Adrenal gland (tissue), 5 donors: Measurements from ENCODE around the gene PAFAH1B2.

ENCODE experiments used
- POLR2A ChIP-seq, 2 donors: fragments of 450-650 bp; IDR thresholded peaks; one replicate each; pipeline ENCODE4 v1.6.1; 2017; ENCODE audit warnings: antibody characterized with exemption in 2 of 2, mild to moderate bottlenecking in 2 of 2, moderate library complexity in 1 of 2
- TF ChIP-seq, protein P1 (sequence below), 6 experiments: fragments of 450-650 bp in 4 of 6; fragments of 200-600 bp in 2 of 6; sonication (generic) in 1 of 6; IDR thresholded peaks; 1 replicate in 5 of 6; 2 replicates in 1 of 6; pipeline versions ENCODE4 v1.5.1 to v1.8.0; 2016 to 2021; ENCODE audit warnings: antibody characterized with exemption in 6 of 6, mild to moderate bottlenecking in 2 of 6, moderate library complexity in 1 of 6
- donor health status: DM: no; HTN: no; CAD: no.

DNA sequence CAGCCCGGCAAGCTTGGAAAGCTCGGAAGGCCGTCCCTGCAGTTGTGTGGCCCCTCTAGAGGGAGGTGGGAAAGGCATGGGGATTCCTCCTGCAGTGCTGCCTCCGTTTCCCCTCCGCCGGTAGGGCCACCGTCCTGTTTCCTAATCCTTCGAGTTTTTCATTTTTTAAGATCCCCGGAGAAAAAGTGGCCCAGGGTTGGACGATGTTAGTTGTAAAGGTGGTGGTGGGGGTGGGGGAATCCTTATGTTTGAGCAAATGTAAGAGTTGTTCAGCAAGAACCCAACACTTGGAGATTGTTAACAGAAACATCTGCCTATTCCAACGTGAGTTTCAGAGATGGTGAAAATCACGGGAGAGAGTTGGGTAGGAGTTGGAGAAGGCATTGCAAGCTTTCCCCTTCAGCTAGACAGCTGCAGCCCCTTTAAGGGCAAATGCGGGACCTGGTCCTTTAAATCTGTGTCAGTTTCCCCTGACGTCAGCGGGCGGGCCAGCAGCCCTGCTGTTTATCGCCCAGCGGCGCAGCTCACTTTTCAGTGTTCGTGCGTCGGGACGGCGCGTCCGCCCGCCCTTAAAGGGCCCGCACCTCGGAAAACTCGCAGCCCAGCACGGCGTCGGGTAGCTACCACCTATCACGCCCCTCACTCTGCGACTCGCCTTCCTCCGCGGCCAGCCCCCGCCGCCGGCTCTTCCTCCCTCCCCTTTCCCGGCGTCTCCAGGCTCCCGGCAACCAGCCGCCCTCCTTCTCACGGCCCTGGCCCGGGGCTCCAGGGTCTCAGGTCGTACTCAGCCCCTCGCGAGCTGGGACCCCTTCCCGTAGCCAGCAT is 34.3 kb downstream of the PAFAH1B2 start, which contains the start of gene SIDT2:
- TF ChIP-seq, protein P1, sequence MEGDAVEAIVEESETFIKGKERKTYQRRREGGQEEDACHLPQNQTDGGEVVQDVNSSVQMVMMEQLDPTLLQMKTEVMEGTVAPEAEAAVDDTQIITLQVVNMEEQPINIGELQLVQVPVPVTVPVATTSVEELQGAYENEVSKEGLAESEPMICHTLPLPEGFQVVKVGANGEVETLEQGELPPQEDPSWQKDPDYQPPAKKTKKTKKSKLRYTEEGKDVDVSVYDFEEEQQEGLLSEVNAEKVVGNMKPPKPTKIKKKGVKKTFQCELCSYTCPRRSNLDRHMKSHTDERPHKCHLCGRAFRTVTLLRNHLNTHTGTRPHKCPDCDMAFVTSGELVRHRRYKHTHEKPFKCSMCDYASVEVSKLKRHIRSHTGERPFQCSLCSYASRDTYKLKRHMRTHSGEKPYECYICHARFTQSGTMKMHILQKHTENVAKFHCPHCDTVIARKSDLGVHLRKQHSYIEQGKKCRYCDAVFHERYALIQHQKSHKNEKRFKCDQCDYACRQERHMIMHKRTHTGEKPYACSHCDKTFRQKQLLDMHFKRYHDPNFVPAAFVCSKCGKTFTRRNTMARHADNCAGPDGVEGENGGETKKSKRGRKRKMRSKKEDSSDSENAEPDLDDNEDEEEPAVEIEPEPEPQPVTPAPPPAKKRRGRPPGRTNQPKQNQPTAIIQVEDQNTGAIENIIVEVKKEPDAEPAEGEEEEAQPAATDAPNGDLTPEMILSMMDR (IDR thresholded peaks at IDR 0.05): peak in 1 of 6 experiments; percentile 9
- peak; percentile 84 to 97 for TF ChIP-seq POLR2A (IDR thresholded peaks at IDR 0.05)
